Cardiac muscle cell (in vitro differentiated cells and primary cell): ENCODE measurements around the gene DNAH8. TPM values are rescaled to one million over a fixed set of nuclear protein-coding genes. Genes with fewer than 3 reads are reported as not detected.

Experiments
- DNase-seq, 2 donors: peaks; one replicate each; pipeline versions ENCODE4 v3.0.0 to v3.0.0-alpha.2; 2010 to 2017; ENCODE audit warnings: low read depth in 1 of 2, low spot score in 1 of 2
- H3K27ac ChIP-seq: fragments of 200-600 bp; sonication (generic); 2 replicates; pipeline ENCODE4 v1.5.1; 2016
- H3K27me3 ChIP-seq: fragments of 200-600 bp; sonication (generic); 2 replicates; pipeline ENCODE4 v1.6.0; 2016; ENCODE audit warnings: control low read depth
- H3K36me3 ChIP-seq: fragments of 200-600 bp; sonication (generic); 2 replicates; pipeline ENCODE4 v1.5.1; 2016; ENCODE audit warnings: control low read depth
- H3K4me1 ChIP-seq: fragments of 200-600 bp; sonication (generic); 2 replicates; pipeline ENCODE4 v1.8.1; 2017; ENCODE audit warnings: low read depth, mild to moderate bottlenecking, mixed run types
- H3K4me3 ChIP-seq: fragments of 200-600 bp; sonication (generic); 2 replicates; pipeline ENCODE4 v1.5.1; 2016; ENCODE audit warnings: mild to moderate bottlenecking
- H3K9me3 ChIP-seq: fragments of 200-600 bp; sonication (generic); 2 replicates; pipeline ENCODE4 v1.5.1; 2017; ENCODE audit warnings: low read depth, mild to moderate bottlenecking, control low read depth
- polyA plus RNA-seq: library from polyadenylated mRNA; unstranded; fragments of >200 nt; fragmentation: Nextera tagmentation; extraction: Ambion mirVana; gene quantifications from 2 replicates; pipeline ENCODE4 v1.2.1, GENCODE V29; 2016
- total RNA-seq: library from RNA; depleted of rRNA; stranded (reverse); fragments of >200 nt; gene quantifications from 2 replicates; pipeline ENCODE4 v1.2.3, GENCODE V29; 2016
- TF ChIP-seq, protein P1 (sequence below): IDR thresholded peaks from 2 replicates; pipeline ENCODE4 v1.5.1; 2012; ENCODE audit warnings: low read depth, mild to moderate bottlenecking, low read length

The DNAH8 gene
- total and polyA plus RNA-seq, 2 experiments from 2014 or later: not detected

DNA sequence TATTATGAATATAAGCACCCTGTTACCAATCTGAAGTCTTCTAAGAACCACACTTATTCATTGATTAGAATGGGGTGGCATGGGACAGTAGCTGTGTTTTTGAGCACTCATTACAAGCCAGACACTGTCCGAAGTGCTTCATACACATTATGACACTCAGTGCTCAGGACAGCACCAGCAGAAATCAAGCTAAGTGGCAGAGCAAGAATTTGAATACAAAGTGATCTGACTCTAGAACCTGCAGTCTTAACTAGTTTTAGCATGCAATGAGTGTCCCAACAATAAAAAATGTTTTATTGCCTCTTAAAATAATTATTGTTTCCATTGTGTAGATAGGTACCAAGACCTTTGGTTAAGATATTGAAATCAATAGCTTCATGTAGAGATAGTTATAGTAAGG is 294.4 kb downstream of the DNAH8 start:
- H3K27me3 ChIP-seq: peaks cover 22% of the 10 kb centered on the region
- H3K4me1 ChIP-seq: no peaks in the 10 kb centered on the region

DNA sequence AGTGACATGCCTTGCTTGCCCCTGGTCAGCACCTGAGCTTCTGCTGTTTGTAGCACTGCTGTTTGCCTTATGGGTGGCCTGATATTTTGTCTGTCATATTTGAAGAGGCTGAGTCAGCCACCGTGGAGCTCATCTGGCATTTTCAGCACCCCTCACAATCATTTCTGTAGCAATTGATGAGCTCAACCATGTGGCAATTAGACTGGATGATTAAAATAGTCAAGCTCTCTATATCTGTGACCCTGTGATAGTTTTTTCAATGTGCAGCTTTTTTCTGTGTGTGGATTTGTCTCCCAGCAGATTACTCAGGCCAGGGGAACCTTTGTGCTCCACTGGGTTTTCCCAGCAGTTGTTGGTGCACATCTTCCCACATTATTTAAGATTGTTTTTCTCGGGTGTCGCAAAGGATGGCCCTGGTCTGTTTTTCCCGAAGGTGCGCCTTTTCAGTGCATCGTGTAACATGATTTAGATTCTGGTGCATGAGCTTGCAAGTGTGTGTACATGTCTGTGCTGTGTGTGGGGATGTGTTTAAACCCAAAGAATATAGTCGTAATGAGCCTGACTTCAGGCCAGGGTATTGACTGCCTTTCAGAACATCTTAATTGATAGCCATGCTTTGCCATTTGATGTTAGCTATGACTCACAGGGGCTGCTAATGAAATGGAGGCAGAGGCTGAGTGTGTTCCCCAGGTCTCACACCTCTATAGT is 301.9 kb downstream of the DNAH8 start:
- Histone ChIP-seq H3K4me1 (no peaks in the 10 kb centered on the region), H3K27me3 (peaks cover 15% of the 10 kb centered on the region), H3K4me3 (no peak overlapping the region), H3K27ac (no peak overlapping the region), H3K36me3 (no peaks in the 10 kb centered on the region), H3K9me3 (no peaks in the 10 kb centered on the region)
- TF ChIP-seq, protein P1, sequence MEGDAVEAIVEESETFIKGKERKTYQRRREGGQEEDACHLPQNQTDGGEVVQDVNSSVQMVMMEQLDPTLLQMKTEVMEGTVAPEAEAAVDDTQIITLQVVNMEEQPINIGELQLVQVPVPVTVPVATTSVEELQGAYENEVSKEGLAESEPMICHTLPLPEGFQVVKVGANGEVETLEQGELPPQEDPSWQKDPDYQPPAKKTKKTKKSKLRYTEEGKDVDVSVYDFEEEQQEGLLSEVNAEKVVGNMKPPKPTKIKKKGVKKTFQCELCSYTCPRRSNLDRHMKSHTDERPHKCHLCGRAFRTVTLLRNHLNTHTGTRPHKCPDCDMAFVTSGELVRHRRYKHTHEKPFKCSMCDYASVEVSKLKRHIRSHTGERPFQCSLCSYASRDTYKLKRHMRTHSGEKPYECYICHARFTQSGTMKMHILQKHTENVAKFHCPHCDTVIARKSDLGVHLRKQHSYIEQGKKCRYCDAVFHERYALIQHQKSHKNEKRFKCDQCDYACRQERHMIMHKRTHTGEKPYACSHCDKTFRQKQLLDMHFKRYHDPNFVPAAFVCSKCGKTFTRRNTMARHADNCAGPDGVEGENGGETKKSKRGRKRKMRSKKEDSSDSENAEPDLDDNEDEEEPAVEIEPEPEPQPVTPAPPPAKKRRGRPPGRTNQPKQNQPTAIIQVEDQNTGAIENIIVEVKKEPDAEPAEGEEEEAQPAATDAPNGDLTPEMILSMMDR: no peak
- DNase-seq: no peak

More for the DNA sequence above, 294.4 kb downstream of the DNAH8 start:
- Histone ChIP-seq H3K9me3 (no peaks in the 10 kb centered on the region), H3K36me3 (no peaks in the 10 kb centered on the region), H3K27ac (no peak overlapping the region), H3K4me3 (no peak overlapping the region)
- TF ChIP-seq, protein P1: no peak
- no peak for DNase-seq

DNA sequence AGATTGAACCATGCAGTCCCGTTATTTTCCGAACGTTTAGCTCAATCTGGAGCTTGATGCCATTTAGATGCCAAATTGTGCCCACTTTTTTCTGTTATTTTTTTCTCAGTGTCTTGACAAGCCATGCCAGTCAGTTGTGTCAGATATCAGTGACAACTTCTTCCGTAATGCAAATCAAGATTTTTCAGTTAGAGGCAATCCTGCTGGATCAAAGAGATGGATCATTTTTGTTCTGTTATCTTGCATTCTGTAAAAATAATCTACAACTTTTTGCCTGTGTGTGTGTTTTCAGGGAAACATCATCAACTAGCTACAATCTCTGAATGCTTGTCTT is 302.4 kb downstream of the DNAH8 start:
- peaks cover 9% of the 10 kb centered on the region for H3K27me3 ChIP-seq
- TF ChIP-seq, protein P1: no peak
- no peak overlapping the region for H3K27ac ChIP-seq
- DNase-seq: no peak
- H3K36me3 ChIP-seq: no peaks in the 10 kb centered on the region
- no peak overlapping the region for H3K4me3 ChIP-seq
- H3K4me1 ChIP-seq: no peaks in the 10 kb centered on the region
- no peaks in the 10 kb centered on the region for H3K9me3 ChIP-seq

GRCh38 chr6:39018103-39018502 is 303.0 kb downstream of the DNAH8 start:
- no peak for DNase-seq
- H3K36me3 ChIP-seq: no peaks in the 10 kb centered on the region
- no peaks in the 10 kb centered on the region for H3K4me1 ChIP-seq
- H3K9me3 ChIP-seq: no peaks in the 10 kb centered on the region
- H3K4me3 ChIP-seq: no peak overlapping the region
- TF ChIP-seq, protein P1: no peak
- no peak overlapping the region for H3K27ac ChIP-seq
- H3K27me3 ChIP-seq: peaks cover 8% of the 10 kb centered on the region

GRCh38 chr6:39020136-39020535 is 305.0 kb downstream of the DNAH8 start:
- no peak overlapping the region for H3K4me3 ChIP-seq
- no peaks in the 10 kb centered on the region for H3K9me3 ChIP-seq
- TF ChIP-seq, protein P1: no peak
- no peak overlapping the region for H3K27ac ChIP-seq
- peaks cover 5% of the 10 kb centered on the region for H3K27me3 ChIP-seq
- no peaks in the 10 kb centered on the region for H3K4me1 ChIP-seq
- DNase-seq: no peak
- H3K36me3 ChIP-seq: no peaks in the 10 kb centered on the region
